Neural progenitor cell (in vitro differentiated cells): ENCODE measurements around the gene TK2.

Experiments used
- CTCF ChIP-seq: fragments of 200-600 bp; sonication (generic); IDR thresholded peaks from 2 replicates; pipeline ENCODE4 v1.5.1; 2017; ENCODE audit warnings: antibody characterized with exemption, mild to moderate bottlenecking
- EZH2phosphoT487 ChIP-seq: fragments of 200-600 bp; sonication (generic); IDR thresholded peaks from 2 replicates; pipeline ENCODE4 v1.6.1; 2017; ENCODE audit warnings: antibody characterized with exemption

GRCh38 chr16:66568355-66568754, 18.4 kb upstream of the TK2 start:
- no peak for TF ChIP-seq CTCF
- no peak for TF ChIP-seq EZH2phosphoT487
